ENCODE data around the gene NEDD4.

NEDD4 gene

DNA sequence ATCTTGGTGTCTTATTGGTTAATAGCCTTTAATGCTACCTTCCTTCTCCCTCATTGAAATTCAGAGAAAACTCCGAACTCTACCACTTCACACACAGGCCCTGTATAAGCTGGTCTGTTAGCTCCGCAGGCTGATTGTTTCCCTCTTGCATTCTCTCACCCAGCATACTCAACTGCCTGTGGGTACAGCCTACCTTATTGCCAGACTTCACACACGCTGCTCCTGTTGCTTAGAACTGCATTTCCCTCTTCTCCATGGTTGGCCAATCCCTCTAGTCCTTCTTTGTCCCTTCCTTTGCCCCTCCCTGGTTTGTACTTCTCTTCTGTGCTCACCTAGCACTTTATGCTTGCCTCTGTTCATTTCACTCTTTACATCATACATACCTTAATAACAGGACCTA is 157.5 kb downstream of the NEDD4 start:
- peaks cover 0 to 7% of the 10 kb centered on the region in 2 experiments; a peak in 2 of 3 replicates for H3K36me3 ChIP-seq (ENCODE audit: control insufficient read depth in 2 of 2, insufficient read depth in 1 of 2, low read length in 2 of 2)
- no peak overlapping the region for H3K27ac ChIP-seq (ENCODE audit: extremely low read depth, low read depth, low read length)
- no peaks in the 10 kb centered on the region for H3K9me3 ChIP-seq (ENCODE audit: control insufficient read depth, insufficient read depth, low read depth, low read length)
- TF ChIP-seq GLI2 (tag by site-specific recombination; IDR thresholded peaks at IDR 0.05; ENCODE audit: borderline replicate concordance, low read depth): no peak
- no peak for TF ChIP-seq WT1 (tag by site-specific recombination; IDR thresholded peaks at IDR 0.05)
- TF ChIP-seq ZNF544 (tag by site-specific recombination; IDR thresholded peaks at IDR 0.05): no peak
- TF ChIP-seq ZNF2 (tag by site-specific recombination; IDR thresholded peaks at IDR 0.05): no peak
- TF ChIP-seq ZNF221 (tag by site-specific recombination; IDR thresholded peaks at IDR 0.05; ENCODE audit: borderline replicate concordance): no peak
- no peak for TF ChIP-seq ZNF621 (tag by site-specific recombination; IDR thresholded peaks at IDR 0.05)
- TF ChIP-seq ZNF610 (tag by site-specific recombination; IDR thresholded peaks at IDR 0.05; ENCODE audit: borderline replicate concordance): no peak
- no peak for TF ChIP-seq ZNF843 (tag by site-specific recombination; IDR thresholded peaks at IDR 0.05)
- no peak for TF ChIP-seq ZNF324 (tag by site-specific recombination; IDR thresholded peaks at IDR 0.05)
- TF ChIP-seq ZNF701 (tag by site-specific recombination; IDR thresholded peaks at IDR 0.05): no peak
- TF ChIP-seq YY1 (tag by site-specific recombination; IDR thresholded peaks at IDR 0.05): no peak
- TF ChIP-seq HOXA7 (CRISPR knock-in tag; IDR thresholded peaks at IDR 0.05; ENCODE audit: borderline replicate concordance): no peak
- TF ChIP-seq ZNF670 (tag by site-specific recombination; IDR thresholded peaks at IDR 0.05; ENCODE audit: low read depth): no peak
- CTCF ChIA-PET: interaction anchor here (3.6 kb wide), 1 partner anchor 10 kb away, joined by 11 read pairs; no protein-coding TSS in a partner anchor
- no peaks in the 10 kb centered on the region for H3K4me1 ChIP-seq (ENCODE audit: control insufficient read depth, insufficient read depth, low read length)
- no peak overlapping the region for H3K4me3 ChIP-seq (ENCODE audit: low read depth, low read length)
- POLR2A ChIA-PET: no interaction called here

DNA sequence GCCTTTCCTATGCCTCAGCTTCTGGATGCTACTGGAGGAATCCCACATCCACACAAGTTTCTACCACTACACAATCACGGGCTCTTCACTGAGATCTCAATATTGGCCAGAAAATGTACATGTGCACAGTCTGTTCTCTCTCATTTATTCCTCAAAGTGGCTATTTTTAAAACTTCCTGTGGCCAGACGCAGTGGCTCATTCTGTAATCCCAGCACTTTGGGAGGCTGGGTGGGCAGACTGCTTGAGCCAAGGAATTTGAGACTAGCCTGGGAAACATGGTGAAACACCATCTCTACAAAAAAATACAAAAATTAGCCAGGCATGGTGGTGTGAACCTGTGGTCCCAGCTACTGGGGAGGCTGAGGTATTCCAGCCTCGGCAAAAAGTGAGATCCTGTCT is 159.1 kb downstream of the NEDD4 start:
- Histone ChIP-seq H3K27ac (ENCODE audit: extremely low read depth, low read depth, low read length) (no peak overlapping the region), H3K36me3 (ENCODE audit: control insufficient read depth in 2 of 2, insufficient read depth in 1 of 2, low read length in 2 of 2) (peaks cover 0 to 7% of the 10 kb centered on the region in 2 experiments; a peak in 2 of 3 replicates), H3K4me3 (ENCODE audit: low read depth, low read length) (no peak overlapping the region), H3K9me3 (ENCODE audit: control insufficient read depth, insufficient read depth, low read depth, low read length) (no peaks in the 10 kb centered on the region), H3K4me1 (ENCODE audit: control insufficient read depth, insufficient read depth, low read length) (no peaks in the 10 kb centered on the region)
- ChIA-PET POLR2A (no interaction called here), CTCF (interaction anchor here (0.6 to 1.1 kb wide), 3 partner anchors 9 to 35 kb away, joined by 3 to 5 read pairs (median 3); no protein-coding TSS in a partner anchor)
- TF ChIP-seq, protein P1, sequence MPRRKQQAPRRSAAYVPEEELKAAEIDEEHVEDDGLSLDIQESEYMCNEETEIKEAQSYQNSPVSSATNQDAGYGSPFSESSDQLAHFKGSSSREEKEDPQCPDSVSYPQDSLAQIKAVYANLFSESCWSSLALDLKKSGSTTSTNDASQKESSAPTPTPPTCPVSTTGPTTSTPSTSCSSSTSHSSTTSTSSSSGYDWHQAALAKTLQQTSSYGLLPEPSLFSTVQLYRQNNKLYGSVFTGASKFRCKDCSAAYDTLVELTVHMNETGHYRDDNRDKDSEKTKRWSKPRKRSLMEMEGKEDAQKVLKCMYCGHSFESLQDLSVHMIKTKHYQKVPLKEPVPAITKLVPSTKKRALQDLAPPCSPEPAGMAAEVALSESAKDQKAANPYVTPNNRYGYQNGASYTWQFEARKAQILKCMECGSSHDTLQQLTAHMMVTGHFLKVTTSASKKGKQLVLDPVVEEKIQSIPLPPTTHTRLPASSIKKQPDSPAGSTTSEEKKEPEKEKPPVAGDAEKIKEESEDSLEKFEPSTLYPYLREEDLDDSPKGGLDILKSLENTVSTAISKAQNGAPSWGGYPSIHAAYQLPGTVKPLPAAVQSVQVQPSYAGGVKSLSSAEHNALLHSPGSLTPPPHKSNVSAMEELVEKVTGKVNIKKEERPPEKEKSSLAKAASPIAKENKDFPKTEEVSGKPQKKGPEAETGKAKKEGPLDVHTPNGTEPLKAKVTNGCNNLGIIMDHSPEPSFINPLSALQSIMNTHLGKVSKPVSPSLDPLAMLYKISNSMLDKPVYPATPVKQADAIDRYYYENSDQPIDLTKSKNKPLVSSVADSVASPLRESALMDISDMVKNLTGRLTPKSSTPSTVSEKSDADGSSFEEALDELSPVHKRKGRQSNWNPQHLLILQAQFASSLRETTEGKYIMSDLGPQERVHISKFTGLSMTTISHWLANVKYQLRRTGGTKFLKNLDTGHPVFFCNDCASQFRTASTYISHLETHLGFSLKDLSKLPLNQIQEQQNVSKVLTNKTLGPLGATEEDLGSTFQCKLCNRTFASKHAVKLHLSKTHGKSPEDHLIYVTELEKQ (tag by site-specific recombination; IDR thresholded peaks at IDR 0.05; ENCODE audit: borderline replicate concordance): no peak

DNA sequence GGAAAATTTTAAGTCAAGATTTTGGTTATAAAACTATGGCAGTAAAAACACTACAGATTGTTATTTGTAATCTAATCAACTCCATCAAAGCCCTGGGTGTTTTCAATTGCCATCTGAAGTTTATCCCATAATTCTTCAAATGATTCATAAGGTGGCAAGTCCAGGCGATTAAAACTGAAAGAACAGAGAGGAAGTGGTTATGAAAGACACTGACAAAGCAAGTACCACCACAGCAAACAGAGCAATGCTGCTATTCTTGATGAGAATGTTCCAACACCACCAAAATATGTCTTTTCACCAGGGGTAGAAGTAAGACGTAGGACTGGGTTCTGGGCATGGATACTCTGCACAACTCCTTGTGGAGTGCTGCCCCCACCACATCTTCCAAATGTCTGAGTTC is 163.6 kb downstream of the NEDD4 start:
- Histone ChIP-seq H3K9me3 (ENCODE audit: control insufficient read depth, insufficient read depth, low read depth, low read length) (no peaks in the 10 kb centered on the region), H3K36me3 (ENCODE audit: control insufficient read depth in 2 of 2, insufficient read depth in 1 of 2, low read length in 2 of 2) (peaks cover 0 to 7% of the 10 kb centered on the region in 2 experiments; a peak in 1 of 3 replicates), H3K4me1 (ENCODE audit: control insufficient read depth, insufficient read depth, low read length) (peaks cover 4% of the 10 kb centered on the region; the same call in 1 of the 2 replicates), H3K4me3 (ENCODE audit: low read depth, low read length) (no peak overlapping the region), H3K27ac (ENCODE audit: extremely low read depth, low read depth, low read length) (no peak overlapping the region)
- CTCF ChIA-PET: no interaction called here
- POLR2A ChIA-PET: no interaction called here
- no peak for TF ChIP-seq ZNF248 (tag by site-specific recombination; IDR thresholded peaks at IDR 0.05)
- TF ChIP-seq, protein P2, sequence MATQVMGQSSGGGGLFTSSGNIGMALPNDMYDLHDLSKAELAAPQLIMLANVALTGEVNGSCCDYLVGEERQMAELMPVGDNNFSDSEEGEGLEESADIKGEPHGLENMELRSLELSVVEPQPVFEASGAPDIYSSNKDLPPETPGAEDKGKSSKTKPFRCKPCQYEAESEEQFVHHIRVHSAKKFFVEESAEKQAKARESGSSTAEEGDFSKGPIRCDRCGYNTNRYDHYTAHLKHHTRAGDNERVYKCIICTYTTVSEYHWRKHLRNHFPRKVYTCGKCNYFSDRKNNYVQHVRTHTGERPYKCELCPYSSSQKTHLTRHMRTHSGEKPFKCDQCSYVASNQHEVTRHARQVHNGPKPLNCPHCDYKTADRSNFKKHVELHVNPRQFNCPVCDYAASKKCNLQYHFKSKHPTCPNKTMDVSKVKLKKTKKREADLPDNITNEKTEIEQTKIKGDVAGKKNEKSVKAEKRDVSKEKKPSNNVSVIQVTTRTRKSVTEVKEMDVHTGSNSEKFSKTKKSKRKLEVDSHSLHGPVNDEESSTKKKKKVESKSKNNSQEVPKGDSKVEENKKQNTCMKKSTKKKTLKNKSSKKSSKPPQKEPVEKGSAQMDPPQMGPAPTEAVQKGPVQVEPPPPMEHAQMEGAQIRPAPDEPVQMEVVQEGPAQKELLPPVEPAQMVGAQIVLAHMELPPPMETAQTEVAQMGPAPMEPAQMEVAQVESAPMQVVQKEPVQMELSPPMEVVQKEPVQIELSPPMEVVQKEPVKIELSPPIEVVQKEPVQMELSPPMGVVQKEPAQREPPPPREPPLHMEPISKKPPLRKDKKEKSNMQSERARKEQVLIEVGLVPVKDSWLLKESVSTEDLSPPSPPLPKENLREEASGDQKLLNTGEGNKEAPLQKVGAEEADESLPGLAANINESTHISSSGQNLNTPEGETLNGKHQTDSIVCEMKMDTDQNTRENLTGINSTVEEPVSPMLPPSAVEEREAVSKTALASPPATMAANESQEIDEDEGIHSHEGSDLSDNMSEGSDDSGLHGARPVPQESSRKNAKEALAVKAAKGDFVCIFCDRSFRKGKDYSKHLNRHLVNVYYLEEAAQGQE (tag by site-specific recombination; IDR thresholded peaks at IDR 0.05): no peak
- TF ChIP-seq ZNF777 (tag by site-specific recombination; IDR thresholded peaks at IDR 0.05; ENCODE audit: borderline replicate concordance): no peak
- no peak for TF ChIP-seq ZNF169 (tag by site-specific recombination; IDR thresholded peaks at IDR 0.05)
- TF ChIP-seq, protein P1 (tag by site-specific recombination; IDR thresholded peaks at IDR 0.05; ENCODE audit: borderline replicate concordance): no peak
- TF ChIP-seq ZNF707 (tag by site-specific recombination; IDR thresholded peaks at IDR 0.05): no peak
- no peak for TF ChIP-seq MZF1 (tag by site-specific recombination; IDR thresholded peaks at IDR 0.05; ENCODE audit: borderline replicate concordance)
- no peak for TF ChIP-seq ZNF768 (tag by site-specific recombination; IDR thresholded peaks at IDR 0.05)
- no peak for TF ChIP-seq ZNF404 (tag by site-specific recombination; IDR thresholded peaks at IDR 0.05)
